Hepatocyte (in vitro differentiated cells): Measurements from ENCODE around the gene GPRC5C. TPM values are rescaled to one million over a fixed set of nuclear protein-coding genes. Genes with fewer than 3 reads are reported as not detected.

Experiments used
- DNase-seq: peaks from one replicate; pipeline ENCODE4 v3.0.0-alpha.2; 2016; ENCODE audit warnings: low spot score
- H2AFZ ChIP-seq: fragments of 200-600 bp; sonication (generic); 2 replicates; pipeline ENCODE4 v1.6.0; 2016; ENCODE audit warnings: antibody characterized with exemption, mild to moderate bottlenecking
- H3K27ac ChIP-seq: fragments of 200-600 bp; sonication (generic); 2 replicates; pipeline ENCODE4 v1.5.1; 2016; ENCODE audit warnings: mild to moderate bottlenecking
- H3K27me3 ChIP-seq: fragments of 200-600 bp; sonication (generic); 2 replicates; pipeline ENCODE4 v1.6.1; 2016
- H3K36me3 ChIP-seq: fragments of 200-600 bp; sonication (generic); replicated peaks from 2 replicates; pipeline ENCODE4 v1.5.1; 2016; ENCODE audit warnings: low read depth; ENCODE audit not compliant: insufficient read depth
- H3K4me1 ChIP-seq: fragments of 200-600 bp; sonication (generic); 2 replicates; pipeline ENCODE4 v1.5.1; 2016; ENCODE audit warnings: mild to moderate bottlenecking, moderate library complexity; ENCODE audit not compliant: insufficient read depth
- H3K4me2 ChIP-seq: fragments of 200-600 bp; sonication (generic); 2 replicates; pipeline ENCODE4 v1.6.0; 2016
- H3K4me3 ChIP-seq: fragments of 200-600 bp; sonication (generic); 2 replicates; pipeline ENCODE4 v1.5.1; 2016; ENCODE audit warnings: mild to moderate bottlenecking
- H3K79me2 ChIP-seq: fragments of 200-600 bp; sonication (generic); 2 replicates; pipeline ENCODE4 v1.6.0; 2017; ENCODE audit warnings: mild to moderate bottlenecking
- H3K9me2 ChIP-seq: fragments of 200-600 bp; sonication (generic); replicated peaks from 2 replicates; pipeline ENCODE4 v1.6.0; 2017; ENCODE audit warnings: mild to moderate bottlenecking; ENCODE audit not compliant: insufficient read depth
- H3K9me3 ChIP-seq: fragments of 200-600 bp; sonication (generic); 2 replicates; pipeline ENCODE4 v1.5.1; 2016; ENCODE audit warnings: low read depth, mild to moderate bottlenecking
- H4K20me1 ChIP-seq: fragments of 200-600 bp; sonication (generic); 2 replicates; pipeline ENCODE4 v1.6.0; 2016; ENCODE audit warnings: mild to moderate bottlenecking; ENCODE audit not compliant: insufficient read depth, poor library complexity, severe bottlenecking
- CTCF ChIP-seq: fragments of 200-600 bp; sonication (generic); IDR thresholded peaks from 2 replicates; pipeline ENCODE4 v1.5.1; 2016; ENCODE audit warnings: antibody characterized with exemption, mild to moderate bottlenecking; ENCODE audit not compliant: poor library complexity
- EZH2 ChIP-seq: fragments of 200-600 bp; sonication (generic); IDR thresholded peaks from 2 replicates; pipeline ENCODE4 v1.6.1; 2016; ENCODE audit warnings: antibody characterized with exemption, mild to moderate bottlenecking, borderline replicate concordance
- EZH2phosphoT487 ChIP-seq: fragments of 200-600 bp; sonication (generic); IDR thresholded peaks from one replicate; pipeline ENCODE4 v1.6.1; 2018; ENCODE audit warnings: antibody characterized with exemption, mild to moderate bottlenecking, low read depth, moderate library complexity; ENCODE audit not compliant: unreplicated experiment, severe bottlenecking
- WGBS: methylation state at CpG from one replicate; pipeline ENCODE4 v1.1.6; 2016; ENCODE audit warnings: low lambda C conversion rate; ENCODE audit errors: missing lambda C conversion rate; 5-methylcytosine and 5-hydroxymethylcytosine counted together
- polyA plus RNA-seq: library from polyadenylated mRNA; unstranded; fragments of >200 nt; fragmentation: Nextera tagmentation; extraction: Ambion mirVana; gene quantifications from 2 replicates; pipeline ENCODE4 v1.2.1, GENCODE V29; 2016
- total RNA-seq: library from RNA; depleted of rRNA; stranded (reverse); fragments of >200 nt; gene quantifications from 2 replicates; pipeline ENCODE4 v1.2.3, GENCODE V29; 2014

GPRC5C gene
- total and polyA plus RNA-seq, 2 experiments from 2014 or later: 150 to 237 TPM

GRCh38 chr17:74478420-74479100 is 46.7 kb downstream of the GPRC5C start:
- Histone ChIP-seq H3K36me3 (no peaks in the 10 kb centered on the region), H3K4me3 (no peak overlapping the region), H4K20me1 (no peaks in the 10 kb centered on the region), H3K27ac (no peak overlapping the region), H3K79me2 (no peaks in the 10 kb centered on the region), H3K4me1 (no peaks in the 10 kb centered on the region), H3K27me3 (no peaks in the 10 kb centered on the region), H3K9me2 (no peaks in the 10 kb centered on the region), H3K4me2 (no peak overlapping the region), H3K9me3 (peaks cover 4% of the 10 kb centered on the region), H2AFZ (no peak overlapping the region)
- no peak for TF ChIP-seq CTCF
- TF ChIP-seq EZH2phosphoT487: no peak
- TF ChIP-seq EZH2: no peak
- 69% methylated on average over 6 of the region's 6 CpGs for WGBS
- no peak for DNase-seq

GRCh38 chr17:74480290-74480689 is 48.4 kb downstream of the GPRC5C start:
- Histone ChIP-seq H3K4me1 (no peaks in the 10 kb centered on the region), H3K4me3 (no peak overlapping the region), H3K4me2 (no peak overlapping the region), H3K9me3 (peaks cover 4% of the 10 kb centered on the region), H3K9me2 (no peaks in the 10 kb centered on the region), H3K27me3 (no peaks in the 10 kb centered on the region), H2AFZ (no peak overlapping the region), H3K79me2 (no peaks in the 10 kb centered on the region), H4K20me1 (no peaks in the 10 kb centered on the region), H3K36me3 (no peaks in the 10 kb centered on the region), H3K27ac (no peak overlapping the region)
- DNase-seq: no peak
- no peak for TF ChIP-seq CTCF
- TF ChIP-seq EZH2phosphoT487: no peak
- no peak for TF ChIP-seq EZH2
- 74% methylated on average over 8 of the region's 8 CpGs for WGBS

GRCh38 chr17:74481621-74482020 is 49.7 kb downstream of the GPRC5C start:
- 86% methylated on average over 7 of the region's 7 CpGs for WGBS

More at GRCh38 chr17:74481621-74482020, 49.7 kb downstream of the GPRC5C start:
- Histone ChIP-seq H2AFZ (no peak overlapping the region), H3K9me3 (no peaks in the 10 kb centered on the region), H3K4me2 (no peak overlapping the region), H3K27ac (no peak overlapping the region), H3K9me2 (no peaks in the 10 kb centered on the region), H3K4me1 (no peaks in the 10 kb centered on the region), H3K79me2 (no peaks in the 10 kb centered on the region), H3K36me3 (no peaks in the 10 kb centered on the region), H4K20me1 (no peaks in the 10 kb centered on the region), H3K27me3 (no peaks in the 10 kb centered on the region), H3K4me3 (no peak overlapping the region)
- TF ChIP-seq CTCF (no peak), EZH2 (no peak), EZH2phosphoT487 (no peak)
- no peak for DNase-seq
